GM12878 (cell line): ENCODE data around the gene MAPK13. TPM values are rescaled to one million over a fixed set of nuclear protein-coding genes. Genes with fewer than 3 reads are reported as not detected.

Experiments used
- ATAC-seq: fragments of 200-7000 bp; cut with Tn5 transposase; 3 replicates; pipeline ENCODE4 v1.9.1; 2020; ENCODE audit warnings: mild to moderate bottlenecking, moderate library complexity
- BruUV-seq: library from RNA; stranded (reverse); fragments of 400-500 nt; replicated peaks from 2 replicates; lab custom pipeline; 2021; lab: Mats Ljungman, UMichigan
- CTCF ChIA-PET: fragments of 300-600 bp; sonication (Branson Sonifier 250); formaldehyde crosslinking; extraction: SDS; loops from one replicate; lab custom pipeline; 2021; ENCODE audit warnings: inconsistent platforms; lab: Yijun Ruan, JAX
- POLR2A ChIA-PET: fragments of 350-600 bp; formaldehyde crosslinking; extraction: SDS; loops from one replicate; lab custom pipeline; 2021; ENCODE audit warnings: inconsistent platforms; lab: Charles Lee
- RAD21 ChIA-PET: fragments of 300-600 bp; sonication (Branson Sonifier 250); formaldehyde crosslinking; loops from one replicate; lab custom pipeline; 2023; ENCODE audit warnings: antibody characterized with exemption; ENCODE audit not compliant: unreplicated experiment; lab: Charles Lee
- SMC1A ChIA-PET: fragments of 300-600 bp; sonication (Branson Sonifier 250); formaldehyde crosslinking; loops from one replicate; lab custom pipeline; 2023; ENCODE audit not compliant: unreplicated experiment, uncharacterized antibody; lab: Charles Lee
- DNase-seq: peaks from one replicate; pipeline ENCODE4 v3.0.0-alpha.2; 2011; ENCODE audit warnings: low read depth, low spot score
- FAIRE-seq: peaks from 3 replicates; lab custom pipeline; 2011; peaks lifted over from hg19 to GRCh38; lab: Jason Lieb, UNC
- H2AFZ ChIP-seq: 2 replicates; pipeline ENCODE4 v1.6.0; 2011; ENCODE audit warnings: low read depth, low read length, control low read depth; ENCODE audit not compliant: control insufficient read depth
- H3K27ac ChIP-seq: 2 replicates; pipeline ENCODE4 v1.5.1; 2011; ENCODE audit warnings: control low read depth; ENCODE audit not compliant: control insufficient read depth, insufficient read depth
- H3K27me3 ChIP-seq, 2 experiments: replicated peaks in 1 of 2; 2 replicates each; pipeline versions ENCODE4 v1.6.0 to v1.6.1; 2011; ENCODE audit warnings: low read length in 1 of 2; ENCODE audit not compliant: control insufficient read depth in 2 of 2, insufficient read depth in 2 of 2
- H3K36me3 ChIP-seq, 2 experiments: 2 replicates each; pipeline ENCODE4 v1.5.1; 2011; ENCODE audit warnings: low read length in 1 of 2; ENCODE audit not compliant: control insufficient read depth in 2 of 2, insufficient read depth in 2 of 2
- H3K4me1 ChIP-seq: 2 replicates; pipeline ENCODE4 v1.6.1; 2011; ENCODE audit warnings: mild to moderate bottlenecking, low read length, moderate library complexity, mixed read lengths; ENCODE audit not compliant: control insufficient read depth, insufficient read depth
- H3K4me2 ChIP-seq: 2 replicates; pipeline ENCODE4 v1.6.0; 2011; ENCODE audit warnings: control low read depth; ENCODE audit not compliant: control insufficient read depth, insufficient read depth
- H3K4me3 ChIP-seq: fragments of 200-600 bp; sonication (generic); 2 replicates; pipeline ENCODE4 v1.5.1; 2016
- H3K79me2 ChIP-seq: 2 replicates; pipeline ENCODE4 v1.6.0; 2011; ENCODE audit warnings: low read length; ENCODE audit not compliant: control insufficient read depth, insufficient read depth
- H3K9ac ChIP-seq: 2 replicates; pipeline ENCODE4 v1.8.0; 2011; ENCODE audit warnings: low read length, control low read depth, mixed read lengths; ENCODE audit not compliant: control insufficient read depth, insufficient read depth
- H3K9me3 ChIP-seq: replicated peaks from 3 replicates; pipeline ENCODE4 v1.5.1; 2011; ENCODE audit warnings: mild to moderate bottlenecking, low read length; ENCODE audit not compliant: control insufficient read depth, insufficient read depth
- H4K20me1 ChIP-seq: 2 replicates; pipeline ENCODE4 v1.6.0; 2011; ENCODE audit not compliant: control insufficient read depth, insufficient read depth
- BHLHE40 ChIP-seq, 2 experiments: fragments of 450-650 bp in 1 of 2; IDR thresholded peaks; 2 replicates each; pipeline ENCODE4 v1.6.1; 2011 to 2017; ENCODE audit warnings: low read depth in 2 of 2, borderline replicate concordance in 1 of 2, improper control_type of control experiment in 1 of 2, low read length in 1 of 2, mild to moderate bottlenecking in 1 of 2
- BMI1 ChIP-seq: fragments of 450-650 bp; IDR thresholded peaks from 2 replicates; pipeline ENCODE4 v1.6.1; 2016; ENCODE audit warnings: mild to moderate bottlenecking, moderate library complexity, borderline replicate concordance
- CREM ChIP-seq: IDR thresholded peaks from 2 replicates; pipeline ENCODE4 v1.6.1; 2014; ENCODE audit warnings: antibody characterized with exemption, low read depth
- E2F8 ChIP-seq: fragments of 450-650 bp; IDR thresholded peaks from 2 replicates; pipeline ENCODE4 v1.6.1; 2018; ENCODE audit warnings: mild to moderate bottlenecking, low read depth, moderate library complexity; ENCODE audit not compliant: partially characterized antibody
- EZH2 ChIP-seq: IDR thresholded peaks from 2 replicates; pipeline ENCODE4 v1.6.1; 2012; ENCODE audit warnings: low read depth, mild to moderate bottlenecking, control low read depth, inconsistent platforms, low read length, borderline replicate concordance; ENCODE audit not compliant: control insufficient read depth
- FOXK2 ChIP-seq: fragments of 450-650 bp; IDR thresholded peaks from 2 replicates; pipeline ENCODE4 v1.6.1; 2017; ENCODE audit warnings: mild to moderate bottlenecking, moderate library complexity
- GABPA ChIP-seq: IDR thresholded peaks from 2 replicates; pipeline ENCODE4 v1.6.1; 2014; ENCODE audit warnings: antibody characterized with exemption, low read depth, mild to moderate bottlenecking, inconsistent platforms
- KAT2A ChIP-seq: conservative IDR thresholded peaks from 2 replicates; pipeline ENCODE4 v1.6.1; 2011; ENCODE audit warnings: low read depth, low read length; ENCODE audit not compliant: control insufficient read depth
- NR2C2 ChIP-seq: IDR thresholded peaks from 2 replicates; pipeline ENCODE4 v1.6.1; 2011; ENCODE audit warnings: borderline replicate concordance, low read depth; ENCODE audit not compliant: control insufficient read depth, insufficient read length
- SIX5 ChIP-seq: IDR thresholded peaks from 2 replicates; pipeline ENCODE4 v1.6.1; 2011; ENCODE audit warnings: mild to moderate bottlenecking, low read depth, low read length, moderate library complexity; ENCODE audit not compliant: severe bottlenecking
- STAT3 ChIP-seq: IDR thresholded peaks from 2 replicates; pipeline ENCODE4 v1.6.1; 2011; ENCODE audit warnings: low read depth, low read length, improper control_type of control experiment
- WGBS: methylation state at CpG from one replicate; pipeline ENCODE4 v1.1.6; 2016; ENCODE audit warnings: low lambda C conversion rate; ENCODE audit not compliant: insufficient replicate concordance, insufficient coverage; ENCODE audit errors: missing lambda C conversion rate; 5-methylcytosine and 5-hydroxymethylcytosine counted together
- in situ Hi-C: fragments of 300-500 bp; cut with MboI; formaldehyde crosslinking; loops from 9 replicates; pipeline ENCODE4 v1.14.3; 2018; ENCODE audit warnings: mixed read lengths
- intact Hi-C: fragments of 100-400 bp; cut with micrococcal nuclease; formaldehyde crosslinking; loops from one replicate; pipeline ENCODE4 v1.14.2; 2022; ENCODE audit not compliant: unreplicated experiment
- polyA plus RNA-seq, 11 experiments: library from polyadenylated mRNA; depleted of rRNA in 4 of 11; unstranded in 6 of 11; stranded (reverse) in 5 of 11; fragments of >200 nt; fragmentation: Nextera tagmentation in 4 of 11; fragmentation: Illumina TruSeq in 1 of 11; extraction: Ambion mirVana in 4 of 11; extraction: Trizol in 1 of 11; gene quantifications; 1 replicate in 1 of 11; 2 replicates in 10 of 11; pipeline versions ENCODE4 v1.2.1 to v1.2.3, GENCODE V29; 2011 to 2016; ENCODE audit warnings: inconsistent platforms in 2 of 11, missing spikeins in 2 of 11, low read depth in 1 of 11
- total RNA-seq, 4 experiments: library from RNA; depleted of rRNA in 3 of 4; stranded (reverse); fragments of >200 nt in 3 of 4; fragmentation: Illumina TruSeq in 1 of 4; extraction: Trizol in 1 of 4; gene quantifications; 2 replicates each; pipeline versions ENCODE4 v1.2.1 to v1.2.3, GENCODE V29; 2013 to 2021
- TF ChIP-seq, protein P1 (sequence below): IDR thresholded peaks from 2 replicates; pipeline ENCODE4 v1.6.1; 2011; ENCODE audit warnings: mild to moderate bottlenecking, low read depth, low read length, moderate library complexity; ENCODE audit not compliant: insufficient replicate concordance
- TF ChIP-seq, protein P2 (sequence below), 3 experiments: IDR thresholded peaks in 2 of 3; conservative IDR thresholded peaks in 1 of 3; 2 replicates each; pipeline ENCODE4 v1.5.1; 2011; ENCODE audit warnings: low read depth in 3 of 3, low read length in 3 of 3, mild to moderate bottlenecking in 3 of 3, control low read depth in 2 of 3, moderate library complexity in 2 of 3, inconsistent platforms in 1 of 3, mixed read lengths in 1 of 3; ENCODE audit not compliant: control insufficient read depth in 2 of 3, insufficient read depth in 1 of 3; ENCODE audit errors: extremely low read depth in 1 of 3

MAPK13 gene
- total and polyA plus RNA-seq, 10 of the 15 experiments (the other 5 are each of a cell fraction or from before 2014, with no cell fraction given), result 1.8 to 48.0 (median 37.5) TPM

DNA sequence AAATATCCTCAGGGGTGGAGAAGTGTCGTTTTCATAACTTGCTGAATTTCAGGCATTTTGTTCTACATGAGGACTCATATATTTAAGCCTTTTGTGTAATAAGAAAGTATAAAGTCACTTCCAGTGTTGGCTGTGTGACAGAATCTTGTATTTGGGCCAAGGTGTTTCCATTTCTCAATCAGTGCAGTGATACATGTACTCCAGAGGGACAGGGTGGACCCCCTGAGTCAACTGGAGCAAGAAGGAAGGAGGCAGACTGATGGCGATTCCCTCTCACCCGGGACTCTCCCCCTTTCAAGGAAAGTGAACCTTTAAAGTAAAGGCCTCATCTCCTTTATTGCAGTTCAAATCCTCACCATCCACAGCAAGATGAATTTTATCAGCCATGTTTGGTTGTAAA is 20.3 kb upstream of the MAPK13 start:
- Histone ChIP-seq H4K20me1 (no peaks in the 10 kb centered on the region), H3K4me2 (no peak overlapping the region), H2AFZ (no peak overlapping the region), H3K27me3 (no peaks in the 10 kb centered on the region), H3K4me1 (peaks cover 32% of the 10 kb centered on the region), H3K9ac (no peak overlapping the region), H3K9me3 (no peaks in the 10 kb centered on the region), H3K4me3 (no peak overlapping the region), H3K79me2 (no peaks in the 10 kb centered on the region), H3K27ac (no peak overlapping the region), H3K36me3 (peaks cover 1 to 15% of the 10 kb centered on the region in 2 experiments; a peak in 3 of 4 replicates)
- ChIA-PET SMC1A (interaction anchor here (1.3 kb wide), 1 partner anchor 36 kb away, joined by 3 read pairs; no protein-coding TSS in a partner anchor), RAD21 (no interaction called here), POLR2A (interaction anchor here (0.5 to 1.0 kb wide), 2 partner anchors 9 to 235 kb away, joined by 3 to 4 read pairs; no protein-coding TSS in a partner anchor), CTCF (interaction anchor here (4.0 kb wide), 1 partner anchor 11 kb away, joined by 21 read pairs; no protein-coding TSS in a partner anchor)
- DNase-seq (no peak), ATAC-seq (no peak), FAIRE-seq (no peak)
- intact Hi-C loops, result no loop called here
- in situ Hi-C loops, result no loop called here
- 94% methylated on average over 3 of the region's 3 CpGs for WGBS
- no TSS peak for BruUV-seq
- no peak for TF ChIP-seq BMI1
- TF ChIP-seq NR2C2, result no peak
- no peak for TF ChIP-seq CREM
- TF ChIP-seq, protein P1, sequence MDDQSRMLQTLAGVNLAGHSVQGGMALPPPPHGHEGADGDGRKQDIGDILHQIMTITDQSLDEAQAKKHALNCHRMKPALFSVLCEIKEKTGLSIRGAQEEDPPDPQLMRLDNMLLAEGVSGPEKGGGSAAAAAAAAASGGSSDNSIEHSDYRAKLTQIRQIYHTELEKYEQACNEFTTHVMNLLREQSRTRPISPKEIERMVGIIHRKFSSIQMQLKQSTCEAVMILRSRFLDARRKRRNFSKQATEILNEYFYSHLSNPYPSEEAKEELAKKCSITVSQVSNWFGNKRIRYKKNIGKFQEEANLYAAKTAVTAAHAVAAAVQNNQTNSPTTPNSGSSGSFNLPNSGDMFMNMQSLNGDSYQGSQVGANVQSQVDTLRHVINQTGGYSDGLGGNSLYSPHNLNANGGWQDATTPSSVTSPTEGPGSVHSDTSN, result no peak
- TF ChIP-seq STAT3, result no peak
- TF ChIP-seq, protein P2, sequence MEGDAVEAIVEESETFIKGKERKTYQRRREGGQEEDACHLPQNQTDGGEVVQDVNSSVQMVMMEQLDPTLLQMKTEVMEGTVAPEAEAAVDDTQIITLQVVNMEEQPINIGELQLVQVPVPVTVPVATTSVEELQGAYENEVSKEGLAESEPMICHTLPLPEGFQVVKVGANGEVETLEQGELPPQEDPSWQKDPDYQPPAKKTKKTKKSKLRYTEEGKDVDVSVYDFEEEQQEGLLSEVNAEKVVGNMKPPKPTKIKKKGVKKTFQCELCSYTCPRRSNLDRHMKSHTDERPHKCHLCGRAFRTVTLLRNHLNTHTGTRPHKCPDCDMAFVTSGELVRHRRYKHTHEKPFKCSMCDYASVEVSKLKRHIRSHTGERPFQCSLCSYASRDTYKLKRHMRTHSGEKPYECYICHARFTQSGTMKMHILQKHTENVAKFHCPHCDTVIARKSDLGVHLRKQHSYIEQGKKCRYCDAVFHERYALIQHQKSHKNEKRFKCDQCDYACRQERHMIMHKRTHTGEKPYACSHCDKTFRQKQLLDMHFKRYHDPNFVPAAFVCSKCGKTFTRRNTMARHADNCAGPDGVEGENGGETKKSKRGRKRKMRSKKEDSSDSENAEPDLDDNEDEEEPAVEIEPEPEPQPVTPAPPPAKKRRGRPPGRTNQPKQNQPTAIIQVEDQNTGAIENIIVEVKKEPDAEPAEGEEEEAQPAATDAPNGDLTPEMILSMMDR (IDR thresholded peaks at IDR 0.05 in 2 of 3, conservative IDR thresholded peaks at IDR 0.05 in 1 of 3; ENCODE audit: control insufficient read depth in 2 of 3, extremely low read depth in 1 of 3, insufficient read depth in 1 of 3, low read depth in 3 of 3, low read length in 3 of 3), result no peak
- TF ChIP-seq E2F8, result no peak
- no peak for TF ChIP-seq GABPA
- no peak for TF ChIP-seq EZH2
- no peak for TF ChIP-seq BHLHE40 (IDR thresholded peaks at IDR 0.05; ENCODE audit: borderline replicate concordance in 1 of 2, low read depth in 2 of 2, low read length in 1 of 2)
- no peak for TF ChIP-seq KAT2A
- no peak for TF ChIP-seq SIX5
- TF ChIP-seq FOXK2, result no peak
